DOHH2 (cell line): ENCODE results near the gene JUND.

Experiments used
- H3F3A ChIP-seq: fragments of 200-600 bp; sonication (generic), shearing (Covaris generic); 2 replicates; pipeline ENCODE4 v1.6.0; 2016; ENCODE audit warnings: antibody characterized with exemption, mild to moderate bottlenecking; ENCODE audit not compliant: control insufficient read depth, insufficient read depth
- H3K27ac ChIP-seq: fragments of 200-600 bp; sonication (generic); 2 replicates; pipeline ENCODE4 v1.5.1; 2014; ENCODE audit warnings: low read depth, mild to moderate bottlenecking, low read length, moderate library complexity
- H3K27me3 ChIP-seq: fragments of 200-600 bp; sonication (generic); 2 replicates; pipeline ENCODE4 v1.6.1; 2014; ENCODE audit warnings: mild to moderate bottlenecking, low read length, mixed read lengths; ENCODE audit not compliant: control insufficient read depth
- H3K36me3 ChIP-seq: fragments of 200-600 bp; sonication (generic); 2 replicates; pipeline ENCODE4 v1.6.1; 2014; ENCODE audit warnings: mild to moderate bottlenecking, low read length, moderate library complexity, mixed read lengths; ENCODE audit not compliant: control insufficient read depth
- H3K4me1 ChIP-seq: fragments of 200-600 bp; sonication (generic); 2 replicates; pipeline ENCODE4 v1.6.1; 2014; ENCODE audit warnings: mild to moderate bottlenecking, low read length, mixed read lengths; ENCODE audit not compliant: control insufficient read depth
- H3K4me2 ChIP-seq: fragments of 200-600 bp; sonication (generic); 2 replicates; pipeline ENCODE4 v1.6.0; 2014; ENCODE audit warnings: mild to moderate bottlenecking, low read length, moderate library complexity
- H3K4me3 ChIP-seq: fragments of 200-600 bp; sonication (generic); 2 replicates; pipeline ENCODE4 v1.5.1; 2014; ENCODE audit warnings: mild to moderate bottlenecking, low read length, mixed read lengths
- H3K79me2 ChIP-seq: fragments of 200-600 bp; sonication (generic); 2 replicates; pipeline ENCODE4 v1.6.1; 2014; ENCODE audit warnings: mild to moderate bottlenecking, low read length, mixed read lengths; ENCODE audit not compliant: control insufficient read depth
- H3K9me2 ChIP-seq: fragments of 200-600 bp; sonication (generic); replicated peaks from 2 replicates; pipeline ENCODE4 v1.6.1; 2014; ENCODE audit warnings: mild to moderate bottlenecking, low read length, mixed read lengths; ENCODE audit not compliant: control insufficient read depth
- H3K9me3 ChIP-seq: fragments of 200-600 bp; sonication (generic); 2 replicates; pipeline ENCODE4 v1.6.1; 2014; ENCODE audit warnings: antibody characterized with exemption, low read length, mixed read lengths; ENCODE audit not compliant: control insufficient read depth, insufficient read depth
- H4K20me1 ChIP-seq: fragments of 200-600 bp; sonication (generic); 2 replicates; pipeline ENCODE4 v1.6.0; 2014; ENCODE audit warnings: low read depth, mild to moderate bottlenecking, antibody characterized with exemption, low read length, moderate library complexity; ENCODE audit not compliant: control insufficient read depth, insufficient read depth
- EZH2phosphoT487 ChIP-seq: fragments of 200-600 bp; sonication (generic); IDR thresholded peaks from 2 replicates; pipeline ENCODE4 v1.6.1; 2017; ENCODE audit warnings: borderline replicate concordance, mild to moderate bottlenecking, antibody characterized with exemption, low read length, moderate library complexity, mixed read lengths
- TF ChIP-seq, protein P1 (sequence below): fragments of 200-600 bp; sonication (generic); IDR thresholded peaks from one replicate; pipeline ENCODE4 v1.5.1; 2014; ENCODE audit warnings: antibody characterized with exemption, mild to moderate bottlenecking, low read depth, low read length; ENCODE audit not compliant: poor library complexity, severe bottlenecking

JUND gene

DNA sequence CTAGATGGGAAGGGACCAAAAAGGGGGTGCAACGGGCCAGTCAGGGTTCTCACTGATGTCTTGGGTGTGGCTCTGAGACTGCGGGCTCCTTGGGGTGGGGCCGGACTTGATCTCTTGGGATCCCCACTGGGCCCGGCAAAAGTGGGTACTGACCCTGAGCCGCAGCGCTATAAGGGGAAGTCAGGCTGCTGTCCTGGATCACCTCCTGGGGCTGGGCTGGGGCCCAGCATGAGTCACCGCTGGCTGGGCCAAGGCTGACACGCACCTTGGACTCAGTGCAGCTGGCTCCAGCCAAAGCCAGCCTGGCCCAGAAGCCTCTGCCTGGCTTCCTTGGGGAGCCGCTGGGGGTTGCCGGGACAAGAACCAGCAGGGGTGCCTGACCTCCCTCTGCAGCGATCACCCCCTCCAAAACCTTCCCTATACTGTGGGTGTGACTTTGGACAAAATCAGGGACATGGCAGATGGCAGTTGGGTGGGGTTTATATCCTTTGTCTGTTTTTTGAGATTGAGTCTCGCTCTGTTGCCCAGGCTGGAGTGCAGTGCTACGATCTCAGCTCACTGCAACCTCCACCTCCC, 6.6 kb downstream of the JUND start:
- no peak overlapping the region for H3K4me3 ChIP-seq
- no peaks in the 10 kb centered on the region for H3K27me3 ChIP-seq
- no peak overlapping the region for H3K27ac ChIP-seq
- H3F3A ChIP-seq, result peaks cover 6% of the 10 kb centered on the region
- H3K9me3 ChIP-seq, result no peaks in the 10 kb centered on the region
- H3K9me2 ChIP-seq, result no peaks in the 10 kb centered on the region
- TF ChIP-seq EZH2phosphoT487, result no peak
- TF ChIP-seq, protein P1, sequence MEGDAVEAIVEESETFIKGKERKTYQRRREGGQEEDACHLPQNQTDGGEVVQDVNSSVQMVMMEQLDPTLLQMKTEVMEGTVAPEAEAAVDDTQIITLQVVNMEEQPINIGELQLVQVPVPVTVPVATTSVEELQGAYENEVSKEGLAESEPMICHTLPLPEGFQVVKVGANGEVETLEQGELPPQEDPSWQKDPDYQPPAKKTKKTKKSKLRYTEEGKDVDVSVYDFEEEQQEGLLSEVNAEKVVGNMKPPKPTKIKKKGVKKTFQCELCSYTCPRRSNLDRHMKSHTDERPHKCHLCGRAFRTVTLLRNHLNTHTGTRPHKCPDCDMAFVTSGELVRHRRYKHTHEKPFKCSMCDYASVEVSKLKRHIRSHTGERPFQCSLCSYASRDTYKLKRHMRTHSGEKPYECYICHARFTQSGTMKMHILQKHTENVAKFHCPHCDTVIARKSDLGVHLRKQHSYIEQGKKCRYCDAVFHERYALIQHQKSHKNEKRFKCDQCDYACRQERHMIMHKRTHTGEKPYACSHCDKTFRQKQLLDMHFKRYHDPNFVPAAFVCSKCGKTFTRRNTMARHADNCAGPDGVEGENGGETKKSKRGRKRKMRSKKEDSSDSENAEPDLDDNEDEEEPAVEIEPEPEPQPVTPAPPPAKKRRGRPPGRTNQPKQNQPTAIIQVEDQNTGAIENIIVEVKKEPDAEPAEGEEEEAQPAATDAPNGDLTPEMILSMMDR, result no peak
- peaks cover 50% of the 10 kb centered on the region for H3K79me2 ChIP-seq
- peaks cover 16% of the 10 kb centered on the region for H3K4me1 ChIP-seq
- no peak overlapping the region for H3K4me2 ChIP-seq
- peaks cover 22% of the 10 kb centered on the region for H4K20me1 ChIP-seq
- H3K36me3 ChIP-seq, result peaks cover 37% of the 10 kb centered on the region

DNA sequence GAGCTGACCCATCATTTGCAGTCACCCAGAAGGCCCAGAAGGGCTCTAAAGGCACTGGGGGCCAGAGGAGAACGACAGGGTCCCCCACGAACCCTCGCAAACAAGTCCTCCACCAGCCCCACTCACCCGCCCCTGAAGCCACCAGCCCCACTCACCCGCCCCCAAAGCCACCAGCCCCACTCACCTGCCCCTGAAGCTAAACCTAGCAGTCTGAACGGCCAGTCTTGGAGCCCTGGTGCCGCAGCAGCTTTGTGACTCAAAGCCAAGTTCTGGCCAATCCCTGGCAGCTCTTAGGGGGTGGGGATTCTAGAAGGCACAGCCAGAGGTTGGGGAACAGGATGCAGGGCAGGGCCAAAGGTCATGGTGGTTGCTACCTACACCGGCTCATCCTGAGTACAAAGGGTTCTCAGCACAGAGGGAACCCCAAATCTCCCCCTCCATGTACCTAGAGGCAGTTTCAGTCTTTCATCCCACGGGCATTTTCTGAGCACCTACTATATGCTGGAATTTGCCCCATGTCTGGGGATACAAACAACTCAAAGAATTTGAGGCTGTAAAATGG, 7.1 kb downstream of the JUND start, which contains the start of gene IQCN:
Gene IQCN, minus strand, starts transcription at position 234 of the 562 bp plus-strand sequence. CDS start 4,974 bp downstream, outside the sequence.
- Histone ChIP-seq H3F3A (peaks cover 7% of the 10 kb centered on the region), H3K36me3 (peaks cover 33% of the 10 kb centered on the region), H3K4me3 (no peak within 1 kb of the TSS), H3K27me3 (no peaks in the 10 kb centered on the region), H3K27ac (no peak within 1 kb of the TSS), H3K79me2 (peaks cover 45% of the 10 kb centered on the region), H3K9me2 (no peaks in the 10 kb centered on the region), H3K4me2 (no peak within 1 kb of the TSS), H3K9me3 (no peaks in the 10 kb centered on the region), H3K4me1 (peaks cover 15% of the 10 kb centered on the region), H4K20me1 (peaks cover 22% of the 10 kb centered on the region)
- no peak for TF ChIP-seq EZH2phosphoT487

GRCh38 chr19:18273561-18274218, 7.7 kb downstream of the JUND start:
- H3K27me3 ChIP-seq, result no peaks in the 10 kb centered on the region
- peaks cover 7% of the 10 kb centered on the region for H3F3A ChIP-seq
- H3K9me2 ChIP-seq, result no peaks in the 10 kb centered on the region
- peaks cover 38% of the 10 kb centered on the region for H3K79me2 ChIP-seq
- peaks cover 9% of the 10 kb centered on the region for H3K4me1 ChIP-seq
- H3K4me2 ChIP-seq, result no peak overlapping the region
- TF ChIP-seq, protein P1, result no peak
- TF ChIP-seq EZH2phosphoT487, result no peak
- no peak overlapping the region for H3K27ac ChIP-seq
- H3K36me3 ChIP-seq, result peaks cover 27% of the 10 kb centered on the region
- no peaks in the 10 kb centered on the region for H3K9me3 ChIP-seq
- H4K20me1 ChIP-seq, result peaks cover 16% of the 10 kb centered on the region
- no peak overlapping the region for H3K4me3 ChIP-seq

GRCh38 chr19:18271433-18271841, 10.0 kb downstream of the JUND start:
- Histone ChIP-seq H4K20me1 (peaks cover 6% of the 10 kb centered on the region; the same call in 1 of the 2 replicates), H3K4me3 (no peak overlapping the region), H3K4me2 (no peak overlapping the region), H3K27ac (no peak overlapping the region), H3K4me1 (no peaks in the 10 kb centered on the region), H3K79me2 (peaks cover 18% of the 10 kb centered on the region), H3K36me3 (peaks cover 13% of the 10 kb centered on the region), H3K27me3 (no peaks in the 10 kb centered on the region), H3F3A (peaks cover 7% of the 10 kb centered on the region), H3K9me3 (no peaks in the 10 kb centered on the region), H3K9me2 (no peaks in the 10 kb centered on the region)
- TF ChIP-seq, protein P1, result no peak
